Activated T-helper 1 cell treated with anti-CD3 and anti-CD28 coated beads, Interleukin-2, amount 50 U/mL, for 16 hours (primary cell): ENCODE data around the gene GMPR2.
A peak's percentile ranks its signal among the peaks of the same experiment; 100 is the strongest.
"Not testable (repeated sequence)": the region's sequence is repeated elsewhere in the genome, so short reads cannot be mapped to it uniquely, and the experiment has no call there.

ENCODE experiments used
- DNase-seq, 2 donors: peaks; one replicate each; pipeline ENCODE4 v3.0.0-alpha.2; 2020; ENCODE audit warnings: low read depth in 1 of 2, low spot score in 1 of 2

GMPR2 gene

GRCh38 chr14:24228902-24229301 is 3.8 kb upstream of the GMPR2 start:
- DNase-seq: no peak

- no peak for DNase-seq
Measured at GRCh38 chr14:24231263-24232120, 1.2 kb upstream of the GMPR2 start.

GRCh38 chr14:24232121-24232644 is 546 bp upstream of the GMPR2 start, which contains the start of gene NEDD8:
Gene NEDD8 (minus strand): TSS chr14:24232367. CDS start chr14:24232267, 100 bp downstream.
- peak; percentile 67 to 80 for DNase-seq

GRCh38 chr14:24233538-24233866 is 773 bp downstream of the GMPR2 start:
- DNase-seq: no peak

GRCh38 chr14:24234095-24235005 is 1.6 kb downstream of the GMPR2 start:
- no peak for DNase-seq

- no peak for DNase-seq
Measured at GRCh38 chr14:24235804-24236688, 3.3 kb downstream of the GMPR2 start.

- no peak for DNase-seq
Measured at GRCh38 chr14:24236689-24237462, 4.1 kb downstream of the GMPR2 start.

- no peak for DNase-seq
Measured at GRCh38 chr14:24237463-24237955, 4.8 kb downstream of the GMPR2 start.

GRCh38 chr14:24238123-24238522 is 5.4 kb downstream of the GMPR2 start:
- no peak for DNase-seq

GRCh38 chr14:24238527-24239037 is 5.9 kb downstream of the GMPR2 start:
- DNase-seq: no peak

- no peak for DNase-seq
Measured at GRCh38 chr14:24240110-24240918, 7.6 kb downstream of the GMPR2 start.

GRCh38 chr14:24241829-24242443 is 9.2 kb downstream of the GMPR2 start:
- peak; percentile 84 to 87 for DNase-seq

- DNase-seq: no peak
Measured at GRCh38 chr14:24243336-24243836, 10.7 kb downstream of the GMPR2 start.

GRCh38 chr14:24245350-24245749 is 12.6 kb downstream of the GMPR2 start:
- DNase-seq: not testable (repeated sequence)

- no peak for DNase-seq
Measured at GRCh38 chr14:24246765-24247212, 14.1 kb downstream of the GMPR2 start.

GRCh38 chr14:24247422-24247821 is 14.7 kb downstream of the GMPR2 start:
- DNase-seq: no peak

- DNase-seq: no peak
Measured at GRCh38 chr14:24249230-24250021, 16.7 kb downstream of the GMPR2 start.
